HG03039 (cell line): ENCODE results near the gene FAM24B.
"Not testable (repeated sequence)": the region's sequence is repeated elsewhere in the genome, so short reads cannot be mapped to it uniquely, and the experiment has no call there.

Experiments
- ATAC-seq: cut with Tn5 transposase; IDR thresholded peaks from one replicate; pipeline ENCODE4 v1.9.1; 2021; ENCODE audit warnings: mild to moderate bottlenecking, moderate library complexity; ENCODE audit not compliant: unreplicated experiment

The FAM24B gene

DNA sequence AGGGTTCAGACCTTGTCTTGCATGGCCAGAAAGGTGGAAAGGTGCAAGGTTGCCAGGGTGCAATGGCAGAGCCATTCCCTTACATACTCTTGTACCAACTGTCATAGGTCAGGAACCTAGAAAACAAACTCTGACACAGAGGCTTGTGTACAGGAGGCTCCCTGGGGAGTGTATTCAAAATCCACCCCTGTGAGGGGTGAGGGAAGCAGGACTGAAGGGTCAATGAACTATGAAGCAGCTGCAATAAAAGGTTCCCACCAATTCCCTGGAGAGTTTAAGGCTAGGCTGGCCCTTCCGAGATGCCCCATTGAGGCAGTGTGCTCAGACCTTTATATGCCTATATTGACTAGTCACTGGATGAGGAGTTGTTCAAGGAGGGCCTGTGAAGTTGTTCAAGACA lies 19.9 kb downstream of the FAM24B start:
- no peak for ATAC-seq

DNA sequence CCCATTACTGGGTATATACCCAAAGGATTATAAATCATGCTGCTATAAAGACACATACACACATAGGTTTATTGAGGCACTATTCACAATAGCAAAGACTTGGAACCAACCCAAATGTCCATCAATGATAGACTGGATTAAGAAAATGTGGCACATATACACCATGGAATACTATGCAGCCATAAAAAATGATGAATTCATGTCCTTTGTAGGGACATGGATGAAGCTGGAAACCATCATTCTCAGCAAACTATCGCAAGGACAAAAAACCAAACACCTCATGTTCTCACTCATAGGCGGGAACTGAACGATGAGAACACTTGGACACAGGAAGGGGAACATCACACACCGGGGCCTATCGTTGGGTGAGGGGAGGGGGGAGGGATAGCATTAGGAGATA lies 21.3 kb downstream of the FAM24B start:
- not testable (repeated sequence) for ATAC-seq

DNA sequence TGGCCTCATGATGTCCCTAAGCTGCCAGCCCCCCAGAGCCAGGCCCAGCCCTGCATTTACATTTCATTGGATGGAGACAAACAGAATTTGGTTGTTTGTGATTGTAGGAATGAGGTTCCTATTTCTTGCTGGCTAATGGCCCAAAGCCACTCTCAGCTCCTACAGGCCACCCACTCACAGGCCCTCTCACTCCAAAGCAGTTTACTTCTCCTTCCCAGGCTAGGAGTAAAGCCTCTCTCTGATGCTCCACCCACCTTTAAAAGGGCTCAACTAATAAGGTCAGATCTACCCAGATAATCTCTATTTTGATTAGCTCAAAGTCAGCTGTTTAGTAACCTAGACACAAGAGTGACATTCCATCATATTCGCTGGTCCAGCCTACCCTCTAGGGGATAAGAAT lies 22.5 kb downstream of the FAM24B start:
- no peak for ATAC-seq

DNA sequence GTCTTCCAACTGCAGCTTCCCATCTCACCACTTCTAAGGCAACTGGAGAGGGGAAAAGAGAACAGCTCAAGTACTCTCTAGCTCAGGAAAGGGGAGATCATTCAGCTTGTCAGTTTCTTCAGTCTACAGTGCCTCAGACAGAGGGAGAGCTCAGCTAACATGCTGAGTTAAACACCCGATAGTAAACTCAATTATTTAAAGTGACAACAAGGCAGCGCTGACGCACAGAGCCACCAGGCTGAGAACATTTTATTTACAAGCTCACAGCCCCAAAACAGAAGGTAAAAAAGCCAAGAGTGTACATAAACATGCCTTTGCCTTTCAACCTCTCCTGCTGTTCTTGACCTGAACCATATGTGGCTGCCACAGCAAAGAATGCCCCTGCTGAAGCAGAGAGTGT lies 23.6 kb downstream of the FAM24B start:
- no peak for ATAC-seq

DNA sequence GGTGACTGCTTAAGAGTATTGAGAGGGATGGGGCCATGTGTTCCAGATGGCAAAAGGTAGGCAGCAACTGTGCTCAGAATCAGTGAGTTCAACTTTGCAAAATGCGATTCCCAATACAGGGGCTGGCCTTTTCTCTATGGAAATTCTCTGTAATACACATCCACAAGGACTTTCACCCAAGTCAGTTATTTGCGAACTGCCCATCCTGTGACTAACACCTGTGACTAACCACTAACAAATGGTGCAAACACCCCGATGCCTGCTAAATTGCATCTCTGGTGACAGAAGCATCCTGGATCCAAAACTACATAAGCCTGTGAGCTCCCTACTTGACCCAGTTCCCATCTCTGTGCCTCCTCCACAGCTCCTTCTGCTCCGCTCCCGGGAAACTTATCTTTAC lies 24.7 kb downstream of the FAM24B start:
- no peak for ATAC-seq

DNA sequence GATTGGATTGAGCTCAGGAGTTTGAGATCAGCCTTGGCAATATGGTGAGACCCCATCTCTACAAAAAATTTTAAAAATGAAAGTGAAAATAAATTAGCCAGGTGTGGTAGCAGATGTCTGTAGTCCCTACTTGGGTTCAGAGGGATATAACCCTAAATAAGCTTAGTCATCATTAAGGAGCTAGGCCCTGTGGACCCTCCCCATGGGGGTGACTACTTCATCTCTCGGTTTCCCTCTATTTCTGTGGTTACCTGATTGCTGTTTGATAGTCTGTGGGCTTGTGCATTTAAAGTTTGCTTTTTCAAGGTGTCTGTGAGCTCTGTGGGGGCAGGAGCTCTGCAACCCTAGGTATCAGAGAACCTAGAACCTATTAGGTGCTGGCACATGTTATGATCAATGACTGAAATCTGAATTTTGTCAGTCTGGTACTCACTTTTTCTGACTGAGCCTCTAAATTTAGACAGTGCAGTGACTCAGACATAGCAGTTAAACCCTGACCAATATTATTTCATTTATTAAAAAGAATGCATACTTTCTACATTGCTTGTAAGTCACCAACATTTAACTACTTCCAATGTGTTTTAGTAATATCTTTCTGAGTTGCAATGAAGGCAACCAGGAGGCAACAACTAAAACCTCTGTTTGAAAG lies 25.6 kb downstream of the FAM24B start:
- no peak for ATAC-seq

DNA sequence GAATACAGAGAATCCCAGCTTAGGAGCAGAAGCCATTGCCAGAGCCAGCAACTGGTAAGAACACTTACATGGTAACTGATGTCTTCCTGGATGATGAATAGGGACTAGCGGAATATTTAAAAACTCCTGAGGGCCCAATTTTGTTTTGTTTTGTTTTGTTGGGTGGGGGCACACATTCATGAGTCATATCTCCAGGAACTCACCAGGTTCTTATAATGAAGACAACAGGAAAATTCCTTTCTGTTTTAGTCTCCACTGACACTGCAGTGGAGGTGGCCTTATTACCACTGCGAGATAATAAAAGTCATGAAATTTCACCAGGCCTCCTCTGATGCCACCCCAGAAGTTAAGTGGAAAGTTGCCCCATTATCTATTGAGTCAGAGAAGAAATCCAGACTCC lies 27.1 kb downstream of the FAM24B start:
- ATAC-seq: no peak

DNA sequence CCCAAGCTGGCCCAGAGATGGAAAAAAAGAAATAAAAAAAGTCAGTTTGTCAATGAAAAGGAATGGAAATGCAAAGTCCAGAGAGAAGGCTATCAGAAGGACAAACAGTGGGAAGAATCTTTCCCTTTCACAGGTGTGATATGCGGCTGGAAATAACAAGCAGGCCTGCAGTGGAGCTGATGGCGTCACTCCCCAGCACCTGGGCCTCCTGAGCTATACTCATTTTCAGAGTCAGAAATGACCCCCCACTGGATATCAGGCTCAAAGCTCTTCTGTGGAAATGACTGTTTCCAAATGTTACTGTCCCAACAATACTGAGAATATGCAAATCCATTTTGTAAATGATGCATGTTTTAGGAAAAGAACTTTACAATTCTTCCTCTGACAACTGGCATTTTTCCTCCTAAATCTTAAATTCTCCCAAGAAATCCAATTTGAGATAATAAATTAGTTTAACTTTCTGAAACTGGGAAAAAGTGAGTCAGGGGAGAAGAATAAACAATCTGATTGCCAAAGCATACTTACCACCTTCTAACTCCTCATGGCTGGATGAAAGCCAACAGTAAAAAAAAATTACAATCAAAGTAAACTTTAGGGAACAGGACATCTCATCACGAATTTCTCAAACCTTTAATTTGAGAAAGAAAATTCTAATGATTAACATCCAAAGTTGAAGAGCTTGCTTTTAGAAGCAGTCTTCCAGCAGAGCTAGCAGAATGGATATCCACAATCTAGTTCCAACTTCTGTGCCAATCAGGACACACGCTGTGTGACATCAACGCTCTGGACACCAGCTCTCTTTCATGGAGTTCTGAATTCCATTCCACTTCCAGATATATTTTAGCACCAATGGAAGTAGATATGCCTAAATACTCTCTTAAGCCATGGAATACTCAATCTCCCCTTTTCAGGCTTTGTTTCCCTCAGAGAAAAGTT lies 28.4 kb downstream of the FAM24B start:
- ATAC-seq: no peak

DNA sequence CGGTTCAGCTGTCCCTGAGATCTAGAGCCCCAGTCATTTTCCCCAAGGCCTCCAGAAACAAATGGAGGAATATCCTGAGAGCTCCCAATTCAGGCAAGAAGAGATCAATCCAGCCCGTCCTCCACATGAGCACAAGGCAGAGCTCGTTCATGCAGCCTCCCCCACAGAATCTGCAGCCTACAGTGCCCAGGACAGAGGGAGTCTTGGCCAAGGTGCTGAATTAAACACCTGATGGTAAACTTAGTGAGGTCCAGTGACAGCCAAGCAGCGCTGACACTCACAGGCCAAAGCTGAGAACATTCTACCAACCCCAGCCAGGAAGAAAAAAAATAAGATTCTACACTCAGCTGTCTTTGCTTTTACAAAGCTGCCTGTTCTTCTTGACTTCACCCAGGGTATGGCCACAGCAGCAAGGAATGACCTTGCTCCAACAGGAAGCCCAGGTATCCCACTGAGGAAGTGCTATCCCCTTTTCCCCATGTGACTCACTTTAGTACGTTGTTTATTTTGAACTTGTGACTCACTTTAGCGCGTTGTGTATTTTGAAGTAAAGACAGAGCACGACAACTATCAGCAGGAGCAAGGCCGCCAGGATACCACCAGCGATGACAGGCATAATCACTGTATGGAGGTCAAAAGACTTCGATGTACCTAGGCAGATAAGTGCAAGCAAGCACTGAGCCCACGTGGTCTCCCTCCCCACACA lies 29.3 kb downstream of the FAM24B start:
- no peak for ATAC-seq

DNA sequence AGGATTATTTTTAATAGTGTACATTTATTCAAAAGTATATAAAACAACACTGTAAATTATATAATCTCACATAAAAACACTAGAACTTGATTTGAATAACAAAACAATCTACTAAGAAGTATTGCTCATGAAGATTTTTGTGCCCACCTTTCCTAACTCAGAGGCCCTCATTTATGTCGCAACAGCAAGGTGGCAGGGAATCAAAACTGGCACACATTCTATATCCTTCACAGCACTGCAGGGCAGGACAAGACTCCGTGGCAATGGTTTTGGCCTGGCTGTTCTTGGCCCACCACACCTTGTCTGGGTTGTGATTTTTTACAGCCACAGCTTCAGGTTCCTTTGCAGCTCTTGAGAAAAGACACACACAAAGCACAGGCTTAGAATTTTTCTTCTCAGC lies 30.3 kb downstream of the FAM24B start:
- no peak for ATAC-seq

DNA sequence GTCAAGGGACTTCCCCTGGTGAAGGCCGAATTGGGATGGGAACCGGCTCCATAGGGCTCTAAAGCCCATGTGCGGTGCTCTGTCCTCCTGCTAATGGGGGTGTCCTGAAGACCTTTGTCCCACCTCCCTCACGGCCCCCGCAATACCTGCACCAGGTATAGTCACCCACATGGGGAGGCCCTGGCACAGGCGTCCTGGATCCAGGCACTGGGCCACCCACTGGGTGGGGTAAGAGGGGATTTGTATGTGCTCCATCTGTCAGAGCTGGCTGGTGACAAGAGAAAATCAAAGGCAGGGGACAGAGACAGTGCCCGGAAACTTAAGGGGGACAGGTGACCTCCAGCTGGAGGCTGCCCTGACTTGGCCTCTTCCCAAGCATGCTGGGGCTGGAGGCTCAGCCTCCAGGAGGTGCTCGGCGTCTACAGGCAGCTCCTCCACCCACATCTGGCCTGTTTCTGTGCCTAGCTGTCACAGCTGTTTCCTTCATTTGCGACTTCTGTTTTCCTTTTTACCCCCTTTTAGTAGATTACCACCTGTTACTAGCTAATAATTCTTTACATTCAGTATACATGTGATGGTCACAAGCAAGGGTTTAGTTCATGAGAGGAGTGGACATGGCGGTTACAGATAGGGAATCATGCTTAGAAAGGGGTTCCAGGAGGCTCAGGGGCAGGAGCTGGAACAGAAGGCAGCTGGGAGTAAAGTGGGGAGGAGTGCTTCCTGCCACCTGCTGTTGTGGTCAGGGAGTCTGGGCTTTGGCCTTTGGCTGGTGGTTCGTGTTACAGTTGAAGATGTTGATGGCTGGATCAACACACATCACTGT lies 31.4 kb downstream of the FAM24B start:
- no peak for ATAC-seq

DNA sequence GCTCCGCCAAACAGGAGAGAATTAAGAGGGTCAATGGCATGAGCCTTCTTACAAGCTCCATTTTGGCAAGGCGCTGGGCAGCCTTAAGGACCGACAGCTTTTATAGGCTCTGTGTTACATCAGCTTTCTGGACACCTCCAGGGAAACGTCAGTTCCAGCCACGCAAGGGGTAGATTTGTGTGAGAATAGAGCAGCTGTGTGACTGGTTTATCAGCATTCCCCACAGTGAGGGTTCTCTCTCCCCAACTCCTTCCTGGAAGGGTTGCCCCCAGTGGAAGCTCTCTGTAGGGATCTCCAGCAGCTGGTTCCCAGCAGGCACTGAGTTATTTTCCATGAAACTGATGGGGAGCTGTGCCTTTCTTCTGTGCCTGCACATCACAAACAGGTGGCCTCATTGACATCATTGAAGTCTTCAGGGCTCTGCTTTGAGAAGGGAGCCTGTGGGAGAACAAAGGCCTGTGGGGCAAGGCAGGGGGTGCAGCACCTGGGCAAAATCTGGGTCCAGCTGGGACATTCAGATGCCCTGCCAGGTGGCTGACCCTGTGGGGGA lies 33.5 kb downstream of the FAM24B start, which contains the start of gene CUZD1:
Gene CUZD1, minus strand, starts transcription at position 75 of the 550 bp plus-strand sequence. Its CDS starts 14 bp downstream, at position 61.
- no peak for ATAC-seq

DNA sequence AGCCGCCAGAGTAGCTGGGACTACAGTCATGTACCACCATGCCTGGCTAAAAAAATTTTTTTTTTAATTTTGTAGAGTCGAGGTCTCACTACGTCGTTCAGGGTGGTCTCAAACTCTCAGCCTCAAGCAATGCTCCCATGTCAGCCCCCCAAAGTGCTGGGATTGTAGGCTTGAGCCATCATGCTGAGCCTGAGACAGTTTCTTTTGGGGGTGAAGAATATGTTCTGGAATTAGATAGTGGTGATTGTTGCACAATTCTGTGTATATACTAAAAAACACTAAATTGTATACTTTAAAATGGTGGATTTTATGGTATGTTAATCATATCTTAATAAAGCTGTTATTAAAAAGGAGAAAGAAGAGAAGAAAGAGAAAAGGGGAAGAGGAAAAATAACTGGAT lies 35.2 kb downstream of the FAM24B start:
- no peak for ATAC-seq

DNA sequence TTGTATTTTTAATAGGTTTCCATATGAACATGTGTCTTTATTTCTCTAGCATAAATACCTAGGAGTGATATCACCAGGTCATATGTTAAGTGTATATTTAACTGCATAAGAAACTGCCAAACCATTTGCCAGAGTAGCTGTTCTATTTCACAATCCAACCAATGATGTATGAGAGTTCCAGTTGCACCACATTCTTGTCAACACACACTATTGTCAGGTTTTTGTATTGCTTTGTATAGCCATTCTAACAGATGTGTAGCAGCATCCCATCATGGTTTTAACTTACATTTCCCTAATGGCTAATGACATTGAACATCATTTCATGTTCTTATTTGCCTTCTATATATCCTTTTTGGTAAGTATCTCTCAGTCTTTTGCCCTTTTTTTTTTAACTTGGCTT lies 37.8 kb downstream of the FAM24B start:
- ATAC-seq: no peak

DNA sequence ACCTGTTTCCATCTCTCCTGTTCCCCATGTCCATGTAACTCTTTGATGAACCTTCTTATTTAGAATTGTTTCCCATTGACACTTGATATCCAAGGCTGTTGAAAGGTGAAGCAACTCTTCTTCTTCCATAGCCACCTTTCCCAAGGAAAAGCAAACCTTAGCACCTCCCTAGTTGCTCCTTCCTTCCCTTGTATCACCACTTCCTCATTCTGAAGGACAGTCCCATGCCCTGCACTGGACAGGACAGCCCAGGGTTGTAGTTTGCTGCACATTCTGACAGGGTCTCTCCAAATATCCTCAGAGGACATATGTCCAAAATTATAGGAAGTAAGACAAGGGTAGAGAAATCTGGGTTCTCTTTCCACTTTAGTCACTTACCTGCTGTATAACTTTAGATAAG lies 39.9 kb downstream of the FAM24B start:
- ATAC-seq: no peak

DNA sequence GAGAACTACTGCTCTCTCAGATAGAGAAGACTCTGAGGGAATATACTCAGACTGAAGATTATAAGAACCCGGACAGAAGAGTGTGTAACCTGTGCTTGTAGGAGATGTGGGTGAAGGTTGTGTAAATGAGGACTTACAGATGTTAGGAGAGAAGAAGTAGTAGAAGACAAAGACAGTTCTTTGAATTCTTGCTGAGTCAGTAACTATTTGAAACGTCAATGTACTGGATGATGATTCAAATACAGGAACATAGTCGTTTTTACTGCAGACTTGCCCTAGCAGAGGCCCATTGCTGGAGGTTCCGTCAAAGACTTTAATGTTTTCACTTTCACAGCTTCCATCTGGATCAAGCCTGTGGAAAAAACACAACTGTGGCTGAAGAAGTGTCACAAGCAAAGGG lies 40.5 kb downstream of the FAM24B start:
- ATAC-seq: no peak

DNA sequence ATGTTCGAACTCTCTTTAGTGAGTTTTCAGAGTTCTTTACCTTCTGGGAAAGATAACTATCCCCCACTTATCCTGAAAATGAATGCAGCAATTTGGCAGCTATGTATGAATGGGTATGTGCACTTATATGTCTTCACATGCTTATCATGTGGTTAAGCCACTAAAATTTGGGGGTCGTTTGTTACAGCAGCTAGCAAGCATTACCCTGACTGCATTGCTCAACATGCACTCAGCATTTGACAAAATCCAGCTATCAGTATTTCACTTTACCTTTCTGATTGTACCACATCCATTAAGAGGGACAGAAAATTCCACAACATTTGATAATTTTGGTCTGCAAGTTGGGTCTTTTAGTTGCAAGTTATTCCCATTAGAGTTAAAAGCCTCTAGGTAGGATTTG lies 43.5 kb downstream of the FAM24B start:
- ATAC-seq: no peak

DNA sequence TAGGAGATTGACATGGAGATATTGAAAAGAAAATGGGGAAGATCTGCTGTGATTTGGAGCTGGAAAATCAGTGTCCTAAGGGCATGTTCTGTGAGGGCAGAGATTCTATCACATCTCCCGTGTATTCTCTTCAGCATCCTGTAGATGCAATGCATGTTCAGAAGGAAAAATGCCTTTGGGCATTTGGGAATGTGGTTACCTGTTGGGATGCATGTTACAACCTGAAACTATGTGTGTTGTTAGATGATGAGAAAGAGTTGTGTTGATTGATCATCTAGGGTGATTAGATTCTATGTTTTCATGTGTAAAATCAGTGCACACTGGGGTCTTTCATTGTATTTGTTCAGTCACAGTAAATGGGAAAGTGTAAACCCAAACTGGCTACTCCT lies 48.4 kb downstream of the FAM24B start:
- no peak for ATAC-seq

DNA sequence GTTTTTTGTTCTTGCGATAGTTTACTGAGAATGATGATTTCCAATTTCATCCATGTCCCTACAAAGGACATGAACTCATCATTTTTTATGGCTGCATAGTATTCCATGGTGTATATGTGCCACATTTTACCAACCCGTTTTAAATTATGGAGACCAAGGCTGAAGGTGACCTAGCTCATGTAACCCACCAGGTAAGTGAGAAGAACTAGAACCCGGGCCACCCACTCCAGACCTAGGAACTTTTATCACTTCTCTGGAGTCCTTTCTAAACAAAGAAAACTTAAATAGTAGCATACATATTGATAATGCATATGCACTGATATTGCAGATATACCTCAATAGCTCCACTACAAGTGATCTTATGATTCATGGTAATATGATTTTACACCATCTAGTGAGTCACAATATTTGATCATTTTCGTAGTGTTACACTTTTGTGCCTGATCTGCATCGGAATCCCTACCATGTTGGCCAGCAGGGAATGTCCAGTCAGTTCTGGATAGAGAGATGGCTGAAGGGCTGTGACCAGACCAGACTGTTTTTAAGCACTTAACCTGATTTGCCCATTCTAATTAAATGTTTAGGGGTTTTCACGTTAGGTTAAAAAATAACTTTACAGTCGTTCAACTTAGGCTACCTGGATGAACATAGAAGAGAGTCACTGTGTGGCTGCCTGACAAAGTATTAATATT lies 49.0 kb downstream of the FAM24B start:
- ATAC-seq: no peak

DNA sequence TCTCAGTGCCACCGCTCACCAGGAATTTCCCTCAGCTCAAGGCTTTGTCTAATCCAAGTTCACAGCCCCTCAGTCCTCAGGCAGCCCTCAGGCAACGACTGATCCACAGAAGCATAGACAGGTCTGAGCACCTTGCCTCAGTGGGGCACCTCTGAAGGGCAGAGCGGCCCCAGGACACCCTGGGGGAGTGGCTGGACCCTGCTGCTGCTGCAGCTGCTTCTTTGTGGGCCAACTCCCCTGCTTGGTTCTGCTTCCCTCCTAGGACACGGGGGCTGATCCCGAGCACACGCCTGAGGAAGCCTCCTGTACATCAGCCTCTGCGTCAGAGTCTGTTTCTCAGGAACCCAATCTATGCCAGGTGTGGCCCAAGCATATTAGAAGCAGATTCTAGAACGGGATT lies 49.9 kb downstream of the FAM24B start:
- no peak for ATAC-seq
